Cardiac fibroblast (primary cell): ENCODE results near the gene BRD9.

ENCODE experiments used
- DNase-seq, 2 donors: peaks; one replicate each; pipeline versions ENCODE4 v3.0.0 to v3.0.0-alpha.2; 2010; ENCODE audit warnings: low read depth in 2 of 2
- H3K4me3 ChIP-seq, 2 donors: replicated peaks in 1 of 2; 1 replicate in 1 of 2; 2 replicates in 1 of 2; pipeline ENCODE4 v1.5.1; 2011; ENCODE audit warnings: low read depth in 2 of 2, low read length in 2 of 2, mild to moderate bottlenecking in 2 of 2, moderate library complexity in 1 of 2
- CTCF ChIP-seq: IDR thresholded peaks from one replicate; pipeline ENCODE4 v1.5.1; 2011; ENCODE audit warnings: low read depth, mild to moderate bottlenecking, low read length, inconsistent platforms

Gene BRD9

GRCh38 chr5:900781-901180 lies 8.2 kb upstream of the BRD9 start:
- DNase-seq, result no peak
- no peak for TF ChIP-seq CTCF

GRCh38 chr5:893711-894110 lies 1.1 kb upstream of the BRD9 start:
- peak overlapping the region in 1 of 2 donors; percentile 73 for H3K4me3 ChIP-seq
- TF ChIP-seq CTCF, result no peak
- no peak for DNase-seq

More at GRCh38 chr5:900781-901180, 8.2 kb upstream of the BRD9 start:
- H3K4me3 ChIP-seq, result no peak overlapping the region

- TF ChIP-seq CTCF, result no peak
- DNase-seq, result no peak
- H3K4me3 ChIP-seq, result peak overlapping the region; percentile 73
Observed at GRCh38 chr5:893137-893506, 521 bp upstream of the BRD9 start.

GRCh38 chr5:891837-892393 lies 686 bp downstream of the BRD9 start:
- peak; percentile 28 to 30 for DNase-seq

GRCh38 chr5:891117-891836 lies 1.3 kb downstream of the BRD9 start:
- H3K4me3 ChIP-seq, result peak overlapping the region; percentile 73 to 91
- TF ChIP-seq CTCF, result no peak
- peak in 1 of 2 donors; percentile 48 for DNase-seq

More at GRCh38 chr5:891837-892393, 686 bp downstream of the BRD9 start:
- TF ChIP-seq CTCF, result no peak
- peak overlapping the region; percentile 73 to 91 for H3K4me3 ChIP-seq

- no peak overlapping the region for H3K4me3 ChIP-seq
- TF ChIP-seq CTCF, result no peak
- DNase-seq, result no peak
Observed at GRCh38 chr5:889075-889710, 3.4 kb downstream of the BRD9 start.
